Stomach (tissue), 4 donors: Measurements from ENCODE around the gene SCAP.

ENCODE experiments used
- CTCF ChIP-seq, 7 experiments: fragments of 450-650 bp in 4 of 7; fragments of 200-600 bp in 3 of 7; sonication (generic) in 3 of 7; IDR thresholded peaks; one replicate each; pipeline ENCODE4 v1.5.1; 2016 to 2019; ENCODE audit warnings: antibody characterized with exemption in 7 of 7, control low read depth in 2 of 7, mild to moderate bottlenecking in 1 of 7
- POLR2A ChIP-seq, 4 donors: fragments of 450-650 bp; IDR thresholded peaks; one replicate each; pipeline ENCODE4 v1.6.1; 2016; ENCODE audit warnings: antibody characterized with exemption in 4 of 4, control low read depth in 2 of 4, mild to moderate bottlenecking in 1 of 4, moderate library complexity in 1 of 4

GRCh38 chr3:47515864-47516319 is 40.2 kb upstream of the SCAP start:
- no peak for TF ChIP-seq CTCF (IDR thresholded peaks at IDR 0.05)
- TF ChIP-seq POLR2A (IDR thresholded peaks at IDR 0.05) = no peak
